K562 (cell line): ENCODE data around the gene PTGIR. TPM values are rescaled to one million over a fixed set of nuclear protein-coding genes. Genes with fewer than 3 reads are reported as not detected.

Experiments
- C11orf30 ChIP-seq: fragments of 450-650 bp; IDR thresholded peaks from 2 replicates; pipeline ENCODE4 v1.6.1; 2016; ENCODE audit warnings: low read depth, mild to moderate bottlenecking
- CC2D1A ChIP-seq: fragments of 450-650 bp; IDR thresholded peaks from 2 replicates; pipeline ENCODE4 v1.6.1; 2017; ENCODE audit warnings: mild to moderate bottlenecking
- COPS2 ChIP-seq: fragments of 450-650 bp; conservative IDR thresholded peaks from 2 replicates; pipeline ENCODE4 v1.6.1; 2016; ENCODE audit warnings: mild to moderate bottlenecking, moderate library complexity
- CTCF ChIP-seq, 3 experiments: IDR thresholded peaks in 2 of 3; conservative IDR thresholded peaks in 1 of 3; 2 replicates each; pipeline ENCODE4 v1.5.1; 2011 to 2012; ENCODE audit warnings: low read length in 3 of 3, mild to moderate bottlenecking in 3 of 3, control low read depth in 2 of 3, improper control_type of control experiment in 1 of 3, inconsistent platforms in 1 of 3, low read depth in 1 of 3, mixed read lengths in 1 of 3, moderate library complexity in 1 of 3; ENCODE audit not compliant: insufficient read depth in 2 of 3
- DMBX1 ChIP-seq: fragments of 250-450 bp; sonication (Bioruptor Pico); IDR thresholded peaks from 2 replicates; pipeline ENCODE4 v1.8.0; 2022; ENCODE audit warnings: inconsistent platforms, mild to moderate bottlenecking, moderate library complexity, borderline replicate concordance
- EZH2 ChIP-seq: IDR thresholded peaks from 2 replicates; pipeline ENCODE4 v1.6.1; 2012; ENCODE audit warnings: low read depth, mild to moderate bottlenecking, inconsistent platforms, low read length, borderline replicate concordance
- MYC ChIP-seq, 2 experiments: fragments of 250-450 bp in 1 of 2; sonication (Bioruptor Pico) in 1 of 2; IDR thresholded peaks; 2 replicates each; pipeline versions ENCODE4 v1.5.1 to v1.6.1; 2012 to 2021; ENCODE audit warnings: low read depth in 2 of 2, borderline replicate concordance in 1 of 2, improper control_type of control experiment in 1 of 2, low read length in 1 of 2, mild to moderate bottlenecking in 1 of 2, moderate library complexity in 1 of 2
- NCOA2 ChIP-seq, 2 experiments: fragments of 450-650 bp; IDR thresholded peaks; 2 replicates each; pipeline ENCODE4 v1.6.1; 2018; ENCODE audit warnings: mild to moderate bottlenecking in 2 of 2, moderate library complexity in 1 of 2; ENCODE audit not compliant: partially characterized antibody in 2 of 2
- REST ChIP-seq, 2 experiments: fragments of 450-650 bp; formaldehyde crosslinking in 1 of 2; IDR thresholded peaks; 2 replicates each; pipeline versions ENCODE4 v1.4.0 to v1.6.1; 2014 to 2020; ENCODE audit warnings: mild to moderate bottlenecking in 2 of 2, borderline replicate concordance in 1 of 2, low read depth in 1 of 2
- SP1 ChIP-seq: sonication (generic); formaldehyde crosslinking; IDR thresholded peaks from 2 replicates; pipeline ENCODE4 v1.8.1; 2022; ENCODE audit warnings: mild to moderate bottlenecking, missing genetic modification reagents
- TEAD1 ChIP-seq, 2 experiments: fragments of 450-650 bp in 1 of 2; sonication (generic) in 1 of 2; formaldehyde crosslinking; IDR thresholded peaks; 2 replicates each; pipeline versions ENCODE4 v1.4.0 to v1.8.0; 2020 to 2022; ENCODE audit warnings: mild to moderate bottlenecking in 2 of 2, missing genetic modification reagents in 1 of 2
- THAP7 ChIP-seq: fragments of 250-450 bp; sonication (Bioruptor Pico); IDR thresholded peaks from 2 replicates; pipeline ENCODE4 v1.5.0; 2021
- ZNF740 ChIP-seq, 3 experiments: fragments of 200-800 bp in 1 of 3; sonication (Bioruptor generic) in 1 of 3; sonication (generic) in 1 of 3; formaldehyde crosslinking in 1 of 3; IDR thresholded peaks; 2 replicates each; pipeline versions ENCODE4 v1.6.1 to v1.8.0; 2016 to 2022; ENCODE audit warnings: mild to moderate bottlenecking in 2 of 3, missing compliant biosample characterization in 2 of 3, missing genetic modification characterization in 2 of 3, missing genetic modification reagents in 1 of 3
- polyA plus RNA-seq, 8 experiments: library from polyadenylated mRNA; depleted of rRNA in 4 of 8; stranded (reverse) in 5 of 8; unstranded in 3 of 8; fragments of >200 nt; fragmentation: Nextera tagmentation in 2 of 8; fragmentation: Illumina TruSeq in 1 of 8; extraction: Ambion mirVana in 2 of 8; extraction: Trizol in 1 of 8; gene quantifications; 2 replicates each; pipeline versions ENCODE4 v1.2.1 to v1.2.3, GENCODE V29; 2011 to 2014; ENCODE audit warnings: inconsistent platforms in 1 of 8, missing spikeins in 1 of 8
- total RNA-seq, 7 experiments: library from RNA; depleted of rRNA in 6 of 7; stranded (reverse); fragments of >200 nt in 6 of 7; fragmentation: Illumina TruSeq in 2 of 7; extraction: Trizol in 2 of 7; gene quantifications; 2 replicates each; pipeline versions ENCODE4 v1.2.1 to v1.2.3, GENCODE V29; 2011 to 2021; ENCODE audit warnings: low replicate concordance in 1 of 7

Gene PTGIR
- total and polyA plus RNA-seq, 9 of the 15 experiments (the other 6 are each of a cell fraction or from before 2014, with no cell fraction given), result 0.11 to 3.4 (median 1.1) TPM; not detected in 1

- peak; percentile 77 to 97 (median 86) for TF ChIP-seq CTCF (IDR thresholded peaks at IDR 0.05 in 2 of 3, conservative IDR thresholded peaks at IDR 0.05 in 1 of 3; ENCODE audit: insufficient read depth in 2 of 3, low read depth in 1 of 3, low read length in 3 of 3)
- no peak for TF ChIP-seq C11orf30
- TF ChIP-seq THAP7 (CRISPR knock-in tag), result no peak
- no peak for TF ChIP-seq TEAD1 (CRISPR knock-in tag; IDR thresholded peaks at IDR 0.05)
- TF ChIP-seq NCOA2 (IDR thresholded peaks at IDR 0.05; ENCODE audit: partially characterized antibody in 2 of 2), result no peak
- no peak for TF ChIP-seq ZNF740 (CRISPR knock-in tag; IDR thresholded peaks at IDR 0.05)
- TF ChIP-seq ZNF740 (tag; IDR thresholded peaks at IDR 0.05), result no peak
- TF ChIP-seq REST (IDR thresholded peaks at IDR 0.05; ENCODE audit: borderline replicate concordance), result peak; percentile 74; the same call in 1 of the 2 replicates
- no peak for TF ChIP-seq REST (CRISPR knock-in tag; IDR thresholded peaks at IDR 0.05; ENCODE audit: low read depth)
- TF ChIP-seq SP1 (CRISPR knock-in tag), result no peak
- TF ChIP-seq CC2D1A, result no peak
- no peak for TF ChIP-seq COPS2
- TF ChIP-seq DMBX1 (CRISPR knock-in tag), result no peak
- 0 out of 2 replicates have a peak, but pooled peaks have one; percentile 24 for TF ChIP-seq MYC (IDR thresholded peaks at IDR 0.05; ENCODE audit: low read depth, low read length)
- no peak for TF ChIP-seq MYC (CRISPR knock-in tag; IDR thresholded peaks at IDR 0.05; ENCODE audit: borderline replicate concordance, low read depth)
- no peak for TF ChIP-seq EZH2
Measured at GRCh38 chr19:46616631-46617322, 8.1 kb downstream of the PTGIR start (continued).
